Mesothelial cell of epicardium (in vitro differentiated cells): ENCODE results near the gene FAM83G. TPM values are rescaled to one million over a fixed set of nuclear protein-coding genes. Genes with fewer than 3 reads are reported as not detected.
A peak's percentile ranks its signal among the peaks of the same experiment; 100 is the strongest.
"Not testable (repeated sequence)": the region's sequence is repeated elsewhere in the genome, so short reads cannot be mapped to it uniquely, and the experiment has no call there.

Source experiments
- DNase-seq, 2 experiments: peaks; one replicate each; pipeline ENCODE4 v3.0.0; 2021; ENCODE audit warnings: low spot score in 2 of 2; ENCODE audit not compliant: unreplicated experiment in 2 of 2
- H3K27ac Mint-ChIP-seq: 2 replicates; pipeline ENCODE4 v1.8.0; 2021; ENCODE audit warnings: mixed read lengths
- H3K27me3 Mint-ChIP-seq: 2 replicates; pipeline ENCODE4 v1.8.0; 2021; ENCODE audit warnings: low read depth, mixed read lengths
- H3K36me3 Mint-ChIP-seq: 2 replicates; pipeline ENCODE4 v1.8.0; 2021; ENCODE audit warnings: mixed read lengths
- H3K4me1 Mint-ChIP-seq: 2 replicates; pipeline ENCODE4 v1.8.0; 2021; ENCODE audit warnings: mixed read lengths
- H3K4me3 Mint-ChIP-seq: 2 replicates; pipeline ENCODE4 v1.8.0; 2021; ENCODE audit warnings: mild to moderate bottlenecking, moderate library complexity, mixed read lengths
- H3K9me3 Mint-ChIP-seq: 2 replicates; pipeline ENCODE4 v1.8.0; 2021; ENCODE audit warnings: mixed read lengths
- CTCF ChIP-seq: fragments of 200-600 bp; sonication (generic); IDR thresholded peaks from one replicate; pipeline ENCODE4 v1.5.0; 2021; ENCODE audit warnings: antibody characterized with exemption; ENCODE audit not compliant: unreplicated experiment
- total RNA-seq: library from RNA; stranded (reverse); gene quantifications from 3 replicates; pipeline ENCODE4 v1.2.1, GENCODE V29; 2021

Gene FAM83G
- total RNA-seq, 1 donor from 2014 or later = 14.5 TPM

DNA sequence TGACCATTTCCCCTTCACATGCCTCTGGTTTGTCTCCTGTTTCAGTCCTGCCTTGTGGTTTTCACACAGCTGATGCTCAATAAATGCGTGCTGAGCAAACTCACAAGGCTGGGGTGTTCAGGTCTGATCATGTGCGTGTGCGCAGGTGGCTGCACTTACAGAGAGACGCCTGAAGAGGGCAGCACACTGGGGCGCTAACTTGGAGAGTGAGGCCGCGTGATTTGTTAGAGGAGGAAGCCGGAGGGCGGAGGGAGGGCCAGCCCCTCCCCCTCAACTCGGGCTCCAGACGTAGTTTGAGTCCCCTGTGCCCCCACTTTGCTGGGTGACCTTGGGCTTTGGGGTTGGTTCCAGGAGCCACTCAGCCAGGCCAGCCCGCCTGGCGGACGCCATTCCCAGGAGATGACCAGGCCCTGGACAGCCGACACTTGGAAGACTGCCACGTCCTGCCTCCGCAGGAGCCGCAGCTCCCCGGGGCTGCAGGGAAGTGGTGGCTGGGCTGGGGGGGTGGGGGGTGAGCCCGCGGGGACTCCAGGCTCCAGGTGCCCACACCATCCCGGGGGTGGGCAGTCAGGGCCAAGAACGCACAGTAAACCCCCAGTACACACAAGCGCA lies 27.9 kb upstream of the FAM83G start:
- not testable (repeated sequence) for H3K27ac Mint-ChIP-seq, DNase-seq, H3K27me3 Mint-ChIP-seq, H3K9me3 Mint-ChIP-seq, H3K4me3 Mint-ChIP-seq, H3K36me3 Mint-ChIP-seq, H3K4me1 Mint-ChIP-seq

- not testable (repeated sequence) for H3K27ac Mint-ChIP-seq, H3K9me3 Mint-ChIP-seq, H3K4me1 Mint-ChIP-seq, H3K4me3 Mint-ChIP-seq, H3K36me3 Mint-ChIP-seq, H3K27me3 Mint-ChIP-seq
- peak; percentile 29 to 54 for DNase-seq
Observed at GRCh38 chr17:19031729-19032128, 27.2 kb upstream of the FAM83G start.

- not testable (repeated sequence) for H3K27me3 Mint-ChIP-seq, H3K4me1 Mint-ChIP-seq, H3K27ac Mint-ChIP-seq, DNase-seq, H3K9me3 Mint-ChIP-seq, H3K4me3 Mint-ChIP-seq, H3K36me3 Mint-ChIP-seq
Observed at GRCh38 chr17:19030771-19031449, 26.3 kb upstream of the FAM83G start.

GRCh38 chr17:19029740-19030139 lies 25.2 kb upstream of the FAM83G start:
- not testable (repeated sequence) for H3K4me3 Mint-ChIP-seq, H3K27me3 Mint-ChIP-seq, H3K4me1 Mint-ChIP-seq, H3K36me3 Mint-ChIP-seq, H3K9me3 Mint-ChIP-seq
- peak overlapping the region; percentile 83 for H3K27ac Mint-ChIP-seq
- peak in 1 of 2 experiments; percentile 14 for DNase-seq

DNA sequence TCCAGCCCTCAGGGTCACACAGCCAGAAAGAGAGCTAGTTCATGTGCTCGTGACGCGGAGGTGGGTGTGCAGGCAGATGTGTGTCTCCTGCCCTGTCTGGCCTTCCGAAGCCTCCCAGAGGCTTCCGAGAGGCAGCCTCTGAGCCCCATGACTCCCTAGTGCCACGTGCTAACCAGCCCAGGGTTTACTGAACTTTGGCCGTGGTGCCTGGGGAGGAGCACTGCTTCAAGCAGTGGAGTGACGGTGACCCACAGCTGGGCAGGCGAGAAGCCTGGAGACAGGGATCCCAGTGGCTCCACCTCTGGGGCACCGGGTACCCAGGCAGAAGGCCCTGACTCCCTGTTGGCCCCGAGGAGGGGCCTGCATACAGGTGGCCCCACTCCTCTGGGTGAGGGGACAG lies 24.1 kb upstream of the FAM83G start:
- not testable (repeated sequence) for H3K4me3 Mint-ChIP-seq, H3K9me3 Mint-ChIP-seq

DNA sequence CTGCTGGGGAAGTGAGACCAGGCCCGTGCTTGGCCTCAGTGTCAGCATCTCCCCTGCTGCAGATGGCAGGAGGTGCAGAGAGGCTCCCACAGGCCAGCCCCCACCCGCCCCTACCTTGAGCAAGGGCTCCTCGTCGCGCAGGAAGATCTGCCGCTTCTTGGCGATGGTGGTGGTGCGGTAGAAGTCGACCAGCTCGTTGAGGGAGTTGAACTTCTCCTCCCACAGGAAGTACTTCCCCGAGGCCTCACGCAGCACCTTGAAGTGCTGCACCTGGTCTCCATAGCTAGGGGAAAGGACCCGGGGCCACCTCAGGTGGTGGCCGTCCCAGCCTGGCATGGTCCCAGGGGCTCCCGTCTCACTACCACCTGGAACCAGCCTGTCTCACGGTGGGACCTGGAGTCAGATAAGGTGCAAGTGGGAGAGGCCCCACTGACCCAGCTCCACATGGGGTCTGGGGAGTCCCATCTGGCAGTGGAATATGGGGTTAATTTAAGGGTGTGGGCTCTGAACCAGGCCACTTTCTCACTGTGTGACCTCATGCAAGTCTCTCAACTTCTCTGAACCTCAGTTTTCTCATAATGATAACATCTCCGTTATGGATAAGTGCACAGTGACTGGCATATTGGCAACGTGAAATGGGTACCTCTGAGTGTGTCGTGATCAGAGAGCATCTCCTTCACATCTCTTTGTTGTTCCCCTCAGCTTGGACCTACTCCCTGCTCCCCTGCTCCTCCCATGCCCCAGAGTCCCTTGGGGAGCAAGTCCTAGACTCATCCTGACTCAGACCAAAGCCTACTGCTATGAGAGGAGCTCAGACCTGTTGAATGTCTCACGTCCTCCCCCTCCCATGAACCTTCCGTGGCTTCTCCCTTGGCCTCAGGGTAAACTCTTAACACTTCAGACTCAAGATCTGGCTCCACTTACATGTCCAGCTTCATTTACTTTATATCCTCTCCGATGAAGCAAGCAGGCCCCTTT lies 19.8 kb upstream of the FAM83G start:
- peak overlapping the region; percentile 68 for H3K27ac Mint-ChIP-seq
- H3K4me3 Mint-ChIP-seq = no peak overlapping the region
- H3K27me3 Mint-ChIP-seq = no peaks in the 10 kb centered on the region
- no peaks in the 10 kb centered on the region for H3K36me3 Mint-ChIP-seq
- no peak for TF ChIP-seq CTCF
- no peaks in the 10 kb centered on the region for H3K9me3 Mint-ChIP-seq
- no peak for DNase-seq
- peaks cover 12% of the 10 kb centered on the region for H3K4me1 Mint-ChIP-seq

More for the DNA sequence above, 24.1 kb upstream of the FAM83G start:
- H3K4me1 Mint-ChIP-seq, DNase-seq, H3K27ac Mint-ChIP-seq, H3K27me3 Mint-ChIP-seq, H3K36me3 Mint-ChIP-seq: not testable (repeated sequence)

GRCh38 chr17:19023209-19023999 lies 18.8 kb upstream of the FAM83G start:
- H3K4me1 Mint-ChIP-seq = peaks cover 19% of the 10 kb centered on the region
- H3K9me3 Mint-ChIP-seq = no peaks in the 10 kb centered on the region
- H3K4me3 Mint-ChIP-seq = no peak overlapping the region
- no peak for DNase-seq
- no peak for TF ChIP-seq CTCF
- no peak overlapping the region for H3K27ac Mint-ChIP-seq
- no peaks in the 10 kb centered on the region for H3K36me3 Mint-ChIP-seq
- no peaks in the 10 kb centered on the region for H3K27me3 Mint-ChIP-seq
